Activated T-cell treated with anti-CD3 and anti-CD28 coated beads for 4 hours (primary cell): ENCODE data around the gene ATXN1.

ENCODE experiments used
- DNase-seq: peaks from one replicate; pipeline ENCODE4 v3.0.0-alpha.2; 2020

Gene ATXN1

DNA sequence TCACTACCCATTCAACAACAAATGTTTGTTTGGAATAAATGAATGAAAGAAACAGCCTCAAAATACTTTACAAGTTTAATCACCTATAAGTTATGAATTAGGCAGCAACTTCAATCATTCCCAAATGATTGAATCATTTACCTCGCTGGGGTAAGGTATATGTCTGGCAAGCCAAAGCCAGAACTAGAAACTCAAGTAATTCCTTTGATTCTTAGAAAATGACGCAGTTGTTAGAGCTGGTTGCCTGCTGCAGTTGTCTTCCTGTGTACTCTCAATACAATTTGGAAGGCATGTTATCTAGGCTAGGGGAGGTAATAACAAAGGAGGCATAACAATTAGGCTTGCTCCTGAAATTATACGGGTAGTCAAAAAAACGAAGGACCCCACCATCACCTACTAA lies 160.6 kb downstream of the ATXN1 start:
- no peak for DNase-seq

DNA sequence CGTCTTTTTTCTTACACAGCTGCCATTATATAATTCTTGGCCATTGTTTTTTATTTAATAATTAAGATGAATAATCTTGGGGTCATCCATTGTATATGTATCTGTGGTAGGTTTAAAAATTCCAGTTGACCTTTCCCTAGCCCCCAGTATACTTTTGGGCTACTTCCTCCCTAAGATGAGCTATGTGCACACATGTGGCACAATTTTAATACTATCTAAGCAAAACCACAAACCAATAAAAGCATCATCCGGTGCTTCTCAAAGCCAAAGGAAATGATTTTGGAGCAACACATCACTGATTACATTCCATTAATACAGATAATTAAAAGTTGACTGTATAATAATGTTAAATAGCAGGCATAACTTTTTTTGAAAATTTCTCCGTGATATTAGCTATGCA lies 161.2 kb downstream of the ATXN1 start:
- no peak for DNase-seq

DNA sequence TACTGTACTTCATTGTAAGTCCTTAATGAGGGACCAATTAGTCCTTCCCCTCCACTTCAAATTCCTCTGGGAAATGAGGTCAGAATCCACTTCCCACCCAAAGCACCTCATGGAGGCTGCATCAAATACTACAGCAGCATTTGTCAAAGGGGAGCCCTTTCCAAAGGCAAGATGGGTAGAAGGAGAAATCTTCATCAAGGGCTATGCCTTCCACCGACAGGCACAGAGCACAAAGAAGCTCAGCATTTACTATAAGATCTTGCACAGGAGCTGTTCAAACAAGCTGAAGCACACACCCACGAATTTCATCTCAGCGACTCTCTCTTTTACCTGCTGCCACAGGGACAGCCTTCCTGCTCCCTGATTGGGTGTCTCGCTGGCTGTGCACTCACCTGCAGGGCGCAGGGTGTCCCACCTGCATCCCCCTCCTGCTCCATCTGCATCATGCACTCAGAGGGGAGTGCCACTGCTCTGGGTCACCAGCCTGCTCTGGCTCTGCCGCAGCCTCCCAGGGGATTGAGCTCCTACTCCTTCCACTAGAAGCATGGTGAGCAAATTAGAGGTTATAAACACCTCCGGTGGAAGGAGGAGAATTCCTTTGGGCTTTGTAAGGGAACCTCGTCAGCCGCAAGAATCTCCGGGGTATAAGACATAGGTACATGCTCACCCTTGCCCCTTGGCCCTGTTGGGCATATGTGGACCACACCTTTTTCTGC lies 164.5 kb downstream of the ATXN1 start:
- DNase-seq = no peak

DNA sequence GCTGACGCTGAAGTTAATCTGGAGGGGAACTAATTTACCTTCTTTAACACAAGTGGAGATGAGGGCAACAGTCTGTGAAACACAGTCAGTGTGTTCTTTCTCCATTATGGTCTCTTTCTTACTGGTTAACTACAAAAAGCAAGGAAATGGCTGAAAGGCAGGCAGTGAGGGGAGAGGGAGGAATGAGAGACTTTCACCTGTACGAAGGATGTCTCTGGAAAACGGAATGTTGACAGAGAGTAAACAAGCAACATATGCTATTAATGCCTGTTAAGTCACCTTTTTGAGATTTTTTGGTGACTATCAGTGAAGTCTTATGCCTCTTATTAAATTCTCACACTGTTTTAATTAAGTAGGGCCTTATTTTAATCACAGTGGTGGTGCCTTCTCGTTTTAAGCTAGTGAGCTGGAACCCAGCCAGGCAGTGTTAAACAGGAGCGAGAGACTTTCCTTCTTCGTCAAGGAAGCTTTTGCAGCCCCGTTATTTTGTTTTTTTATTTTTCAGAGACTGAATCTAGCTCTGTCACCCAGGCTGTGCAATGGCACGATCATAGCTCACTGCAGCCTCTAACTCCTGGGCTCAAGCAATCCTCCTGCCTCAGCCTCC lies 165.6 kb downstream of the ATXN1 start:
- no peak for DNase-seq

DNA sequence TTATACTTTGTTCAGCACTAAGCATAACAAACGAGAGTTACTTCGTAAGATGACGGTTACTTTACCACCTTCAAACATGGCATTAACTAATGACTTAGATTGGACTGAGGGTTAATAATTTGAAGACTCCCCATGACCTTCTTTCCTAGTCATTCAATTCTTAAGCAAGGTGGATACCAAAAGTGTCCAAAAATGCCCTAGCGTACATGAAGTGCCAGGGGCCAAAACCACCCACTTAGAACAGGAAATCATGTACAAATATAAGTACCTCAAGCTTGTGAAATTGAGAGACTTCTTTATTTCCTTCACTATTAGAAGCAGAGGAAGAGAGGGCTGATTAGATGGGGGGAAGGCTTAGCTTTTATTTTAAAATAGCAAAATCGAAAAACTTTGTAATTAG lies 166.4 kb downstream of the ATXN1 start:
- no peak for DNase-seq

DNA sequence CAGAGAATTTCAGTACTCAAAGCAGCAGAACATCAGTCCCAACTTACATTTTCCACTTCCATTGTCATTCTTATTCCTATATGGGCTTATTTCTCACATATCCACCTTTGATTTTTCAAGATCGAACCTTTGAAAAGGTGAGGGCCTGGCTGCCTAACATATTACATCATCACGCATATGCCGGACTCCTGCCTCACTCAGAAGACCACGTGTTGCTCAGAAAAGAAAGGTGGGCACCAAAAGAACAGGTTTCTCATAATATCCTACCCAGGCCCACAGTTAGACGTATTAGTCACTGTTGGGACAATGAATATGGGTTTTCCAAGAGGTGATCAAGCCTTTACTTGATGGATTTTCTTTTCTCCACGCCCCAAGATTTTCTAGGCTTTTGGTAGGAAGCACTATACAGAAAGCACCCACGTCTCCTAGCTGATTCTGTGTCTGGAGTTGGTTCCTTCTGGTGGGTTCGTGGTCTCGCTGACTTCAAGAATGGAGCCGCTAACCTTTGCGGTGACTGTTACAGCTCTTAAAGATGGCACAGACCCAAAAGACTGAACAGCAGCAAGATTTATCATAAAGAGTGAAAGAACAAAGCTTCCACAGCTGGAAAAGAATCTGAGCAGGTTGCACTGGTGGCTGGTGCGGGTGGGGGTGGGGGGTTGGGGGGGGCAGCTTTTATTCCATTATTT lies 168.9 kb downstream of the ATXN1 start:
- DNase-seq = no peak

DNA sequence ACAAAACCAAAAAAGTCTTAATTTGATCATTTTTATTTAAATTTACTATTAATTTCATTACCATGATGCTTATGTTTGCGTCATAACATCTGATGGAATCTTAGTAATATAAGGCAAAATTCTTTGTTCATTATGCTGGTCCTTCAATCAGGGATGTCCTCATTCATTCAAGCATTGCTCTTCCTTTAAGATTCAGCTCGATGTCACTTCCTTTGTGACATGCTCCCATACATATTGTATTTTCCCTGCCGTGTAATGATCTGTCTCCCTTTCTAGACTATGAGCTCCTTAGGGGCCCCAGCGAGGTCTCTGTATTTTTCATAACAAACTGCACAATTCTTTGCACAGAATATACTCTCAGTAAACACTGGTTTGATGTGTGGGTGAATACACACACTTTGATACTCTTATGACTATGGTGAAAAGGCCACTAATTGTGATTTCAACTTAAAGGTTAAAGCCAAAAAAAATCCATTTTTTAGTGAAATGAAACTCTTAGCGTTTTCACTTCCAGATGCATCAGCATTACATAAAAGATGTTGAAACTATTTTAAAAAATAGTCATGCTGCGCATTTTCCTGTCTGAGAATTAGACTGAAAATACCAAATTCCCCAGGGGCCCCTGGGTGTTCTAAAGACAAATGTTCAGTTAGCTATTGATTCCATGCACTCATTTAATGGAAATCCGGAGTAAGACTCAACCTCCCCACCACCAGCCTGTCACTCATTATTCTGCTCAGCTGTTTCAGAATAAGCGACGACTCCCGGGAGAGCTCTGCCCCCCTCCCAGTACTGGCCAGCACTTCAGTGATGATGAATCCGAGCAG lies 169.7 kb downstream of the ATXN1 start:
- DNase-seq = no peak

DNA sequence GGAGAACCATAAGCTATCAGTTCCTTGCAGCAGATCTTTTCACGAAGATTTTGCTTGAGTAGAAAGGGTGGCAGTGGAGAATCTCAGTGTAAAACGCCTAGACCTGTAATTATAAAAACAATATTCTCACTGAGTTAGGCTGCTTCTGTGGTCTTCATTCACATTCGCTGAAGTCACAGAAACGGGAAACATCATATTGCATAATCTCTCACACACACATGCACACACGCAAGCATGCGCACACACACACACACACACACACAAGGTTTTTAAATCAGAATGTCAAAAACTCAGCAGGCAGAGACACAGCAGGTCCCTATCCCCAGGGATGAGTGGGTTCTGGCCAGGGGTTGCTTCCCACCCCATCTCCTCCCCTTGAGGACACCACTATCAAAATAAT lies 175.5 kb downstream of the ATXN1 start:
- DNase-seq = no peak

DNA sequence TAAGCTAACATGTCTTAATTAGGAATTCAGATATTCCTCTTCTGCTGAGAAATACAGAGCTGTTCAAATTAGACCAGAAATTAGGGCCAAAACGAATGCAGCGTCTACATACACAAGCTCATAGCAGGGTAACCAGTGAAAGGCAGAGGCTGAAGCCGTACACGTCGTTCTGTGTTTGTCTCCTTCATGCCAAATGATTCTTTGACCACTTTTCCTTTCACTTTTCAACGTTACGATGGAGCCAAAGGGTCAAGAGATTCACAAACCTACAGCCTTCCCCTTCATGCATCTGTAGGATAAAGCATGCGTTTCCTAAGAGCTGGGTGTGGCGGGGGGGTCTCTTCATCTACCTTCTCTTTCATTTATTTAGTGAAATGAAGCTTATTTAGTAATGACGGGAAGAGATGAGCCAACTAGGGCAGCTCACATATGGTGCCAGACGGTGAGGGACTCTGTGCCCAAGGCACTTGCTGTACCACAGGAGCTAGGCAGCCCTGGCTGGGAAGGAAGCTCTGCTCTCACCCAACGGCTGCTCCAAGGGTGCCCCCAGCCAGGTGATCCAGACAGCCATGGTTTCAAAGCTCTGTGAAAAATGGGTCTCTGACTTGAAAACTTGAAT lies 178.0 kb downstream of the ATXN1 start:
- no peak for DNase-seq

DNA sequence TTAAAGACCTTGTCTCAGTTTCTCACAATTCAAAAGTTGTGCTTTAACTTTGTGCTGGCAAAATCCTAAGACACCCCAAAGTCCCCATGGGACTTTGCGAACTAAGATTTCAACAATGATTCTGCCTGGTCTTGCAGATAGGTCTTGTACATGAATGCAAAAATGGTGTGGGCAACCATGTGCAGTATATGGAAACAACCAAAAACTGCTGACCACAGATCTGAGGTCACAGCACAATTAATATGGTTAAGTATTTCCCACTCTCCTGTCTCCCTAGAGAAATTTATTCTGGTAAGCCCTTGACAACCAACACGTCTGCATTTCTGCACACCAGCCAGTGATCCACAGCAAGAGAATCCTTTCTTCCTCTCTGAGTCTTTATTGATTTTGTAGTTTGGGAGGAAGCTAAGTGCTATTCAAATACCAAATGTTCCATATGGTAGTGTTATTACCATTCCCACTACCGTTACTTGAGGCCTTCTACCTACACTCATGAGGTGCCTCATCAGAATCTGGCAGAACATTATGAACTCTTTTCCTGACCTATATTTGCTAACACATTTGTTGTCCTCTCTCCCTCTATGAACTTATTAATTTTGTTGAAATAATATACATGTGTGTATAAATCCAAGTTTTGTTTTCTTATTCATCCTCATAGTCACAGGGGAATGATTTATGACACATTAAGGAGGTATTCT lies 178.7 kb downstream of the ATXN1 start:
- no peak for DNase-seq

DNA sequence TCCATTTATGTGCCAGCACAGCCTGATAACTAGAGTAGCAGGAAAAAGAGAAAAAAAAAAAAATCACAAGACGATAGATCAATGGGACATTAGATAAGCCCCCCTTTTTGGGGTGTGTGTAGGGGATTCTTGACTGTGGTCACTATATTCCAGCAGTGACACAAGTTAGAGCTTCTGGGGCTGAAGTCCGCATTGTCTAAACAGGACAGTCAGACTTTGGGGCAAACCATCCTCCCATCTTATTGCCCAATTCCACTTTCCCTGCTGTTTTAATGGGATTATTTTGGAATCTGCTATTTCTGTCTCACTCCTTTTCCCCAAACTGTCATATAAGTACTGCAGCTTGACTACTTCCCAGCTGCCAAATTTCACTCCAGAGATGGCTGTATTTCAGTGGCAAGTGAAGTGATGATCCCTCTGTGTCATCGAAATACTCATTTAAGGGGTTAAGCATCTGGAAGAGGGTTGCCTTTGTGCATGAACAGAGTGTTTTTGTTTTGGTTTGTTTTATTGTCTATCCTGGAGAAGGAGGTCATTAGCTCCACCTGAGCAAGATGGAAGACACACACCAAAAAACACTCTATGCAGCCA lies 182.5 kb downstream of the ATXN1 start:
- DNase-seq = no peak

DNA sequence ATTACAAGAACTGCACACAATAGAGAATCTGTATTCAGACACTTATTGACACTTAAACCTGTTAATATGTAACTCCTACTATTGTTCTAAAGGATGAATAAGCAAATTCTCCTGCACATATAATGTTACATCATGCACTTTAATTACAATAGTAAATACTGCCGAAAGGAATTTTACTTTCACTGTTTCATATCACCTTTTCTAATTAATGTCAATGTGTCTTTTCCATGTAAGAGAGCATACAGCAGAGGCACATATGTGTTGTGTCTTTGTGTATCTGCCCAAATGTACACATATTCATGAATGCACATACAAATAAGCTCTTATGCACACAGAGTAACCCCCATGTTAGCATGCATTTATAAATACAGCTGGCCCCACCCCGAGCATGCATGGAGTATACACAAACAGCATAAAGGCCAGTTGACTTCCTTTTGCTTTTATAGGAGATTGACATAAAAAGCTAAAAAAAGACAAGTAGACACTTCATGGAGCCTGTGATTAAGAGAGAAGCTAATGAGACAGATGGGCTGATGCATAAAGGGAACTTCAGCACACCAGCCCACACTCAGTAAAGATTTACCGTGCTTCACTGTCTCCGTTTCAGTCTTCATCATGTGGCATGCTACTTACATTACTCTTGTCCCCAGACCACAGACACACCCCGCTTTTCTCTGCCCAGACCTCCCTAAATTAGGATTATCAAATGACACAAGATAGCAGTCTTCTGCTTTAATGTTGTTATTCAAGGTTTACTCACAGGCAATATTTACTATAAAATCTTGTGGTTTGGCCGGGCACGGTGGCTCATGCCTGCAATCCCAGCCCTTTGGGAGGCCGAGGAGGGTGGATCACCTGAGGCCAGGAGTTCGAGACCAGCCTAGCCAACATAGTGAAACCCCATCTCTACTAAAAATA lies 184.6 kb downstream of the ATXN1 start:
- no peak for DNase-seq

DNA sequence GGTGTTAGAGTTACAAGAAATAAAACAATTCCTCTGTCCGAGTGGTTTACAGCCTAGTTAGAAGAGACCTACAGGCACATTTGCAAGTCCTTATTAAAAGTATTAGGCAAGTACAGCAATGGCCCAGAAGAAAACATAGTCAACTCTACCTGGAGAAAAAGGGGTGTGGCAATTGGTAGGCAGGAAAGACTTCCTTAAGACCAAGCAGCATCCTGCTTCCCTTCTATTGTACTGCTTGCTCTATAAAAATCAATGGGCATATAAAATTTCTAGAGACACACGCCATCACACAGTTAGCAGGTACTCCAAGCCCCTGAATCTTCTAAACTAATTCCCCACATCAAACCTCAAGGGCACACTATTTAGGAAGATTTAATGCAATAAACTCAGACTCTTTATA lies 185.6 kb downstream of the ATXN1 start:
- no peak for DNase-seq

DNA sequence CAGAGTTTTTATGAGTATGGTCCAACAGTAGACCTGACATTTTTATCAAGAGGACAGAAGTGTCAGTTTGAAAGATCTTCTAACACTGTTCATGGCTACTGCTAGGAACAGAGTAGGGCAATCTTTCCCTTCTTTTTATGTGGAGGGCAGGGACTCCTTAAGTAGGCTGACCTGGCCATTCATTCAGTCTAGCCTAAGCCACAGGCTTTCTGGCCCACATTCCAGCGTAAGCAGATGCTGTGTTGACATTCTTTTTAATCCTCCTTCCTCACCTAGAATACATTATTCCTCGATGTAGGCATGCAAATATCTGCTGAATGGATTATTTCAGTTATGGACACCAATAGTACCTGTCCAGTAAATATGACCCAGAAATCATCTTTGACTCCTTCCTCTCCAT lies 188.3 kb downstream of the ATXN1 start:
- DNase-seq = no peak

DNA sequence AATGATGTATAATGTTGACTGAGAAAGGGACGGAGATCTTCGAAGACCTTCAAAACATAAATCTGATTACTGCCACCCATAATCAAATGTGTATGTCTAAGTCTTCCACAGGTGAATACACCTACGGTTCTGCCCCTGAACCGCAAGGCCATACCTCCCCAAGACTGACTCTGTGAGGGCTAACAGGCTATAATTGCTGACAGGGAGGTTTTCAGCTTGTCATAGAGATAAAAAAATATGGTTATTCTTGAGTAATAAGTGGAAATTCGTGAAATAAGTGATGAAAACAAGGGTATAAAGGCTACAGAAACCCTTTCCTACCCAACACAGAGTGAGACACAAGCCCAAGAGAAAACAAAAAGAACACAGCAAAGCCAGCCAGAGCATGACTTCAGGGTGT lies 188.9 kb downstream of the ATXN1 start:
- DNase-seq = no peak

DNA sequence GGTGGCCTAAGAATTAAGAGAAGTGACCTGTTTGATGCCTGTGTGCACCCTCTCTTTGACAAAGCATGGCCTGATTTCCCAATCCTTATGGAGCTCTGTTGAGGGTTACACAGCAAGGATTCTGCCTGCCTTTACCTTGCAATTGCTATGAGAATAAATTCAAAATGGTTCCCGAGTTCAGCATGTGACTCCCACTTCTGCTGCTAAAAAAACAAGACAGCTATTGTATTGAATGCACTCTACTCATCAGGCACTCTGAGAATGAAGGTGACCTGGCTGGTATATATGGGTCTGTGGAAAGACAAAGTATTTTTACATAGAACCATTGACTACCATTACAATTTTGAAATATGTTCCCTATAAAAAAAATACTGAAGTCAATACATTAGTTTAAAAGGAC lies 190.3 kb downstream of the ATXN1 start:
- DNase-seq = no peak

DNA sequence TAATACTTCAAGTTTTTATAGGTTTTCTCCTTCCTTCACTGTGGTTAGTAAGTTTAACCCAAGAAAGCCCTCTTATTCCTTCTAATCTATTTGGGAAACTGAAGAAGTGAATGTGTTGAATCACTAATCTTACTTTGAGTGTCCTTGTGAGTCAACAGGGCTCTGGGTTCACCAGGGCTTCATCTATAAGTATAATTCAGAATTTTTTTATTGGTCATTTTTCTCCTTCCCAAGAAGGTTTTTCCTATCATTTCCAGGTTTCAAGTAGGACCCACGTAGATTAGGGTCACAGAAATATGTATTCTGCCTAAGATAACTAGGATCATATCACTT lies 191.1 kb downstream of the ATXN1 start:
- DNase-seq = no peak

DNA sequence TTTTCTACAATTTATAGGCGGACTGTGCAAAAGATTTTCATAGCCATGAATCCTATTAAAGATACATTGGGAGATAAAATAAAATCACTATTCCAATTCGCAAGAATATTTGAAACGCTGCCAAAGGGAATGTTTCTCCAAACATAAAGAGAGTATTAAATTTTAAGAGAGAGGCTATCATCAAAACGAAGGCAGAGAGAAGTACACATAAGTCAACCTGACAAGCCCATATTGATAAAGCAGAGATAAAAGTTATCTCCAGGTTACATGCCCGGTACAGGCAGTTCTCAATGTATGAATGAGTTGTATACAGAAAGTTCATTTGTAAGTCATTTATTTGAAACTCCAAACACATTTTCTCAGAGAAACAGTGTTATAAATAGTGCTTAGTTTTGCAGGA lies 193.1 kb downstream of the ATXN1 start:
- DNase-seq = no peak

DNA sequence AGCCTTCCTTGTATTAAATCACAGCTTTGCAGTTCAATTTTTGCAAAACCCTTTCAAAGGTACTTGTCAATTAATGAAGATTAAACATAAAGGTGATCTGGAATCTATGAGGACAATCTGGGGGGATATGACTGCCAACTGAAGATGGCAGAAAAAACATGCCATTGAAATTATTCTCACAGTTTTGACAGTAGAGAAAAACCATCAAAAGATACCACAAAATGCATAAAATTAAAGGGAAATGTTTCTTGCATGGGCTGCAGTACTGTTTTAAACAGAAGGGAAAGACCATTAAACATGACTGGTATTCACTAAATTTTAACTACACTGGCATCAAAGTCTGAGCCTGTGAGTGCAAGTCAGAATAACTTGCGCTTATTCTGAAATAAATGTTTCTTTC lies 194.2 kb downstream of the ATXN1 start:
- no peak for DNase-seq

DNA sequence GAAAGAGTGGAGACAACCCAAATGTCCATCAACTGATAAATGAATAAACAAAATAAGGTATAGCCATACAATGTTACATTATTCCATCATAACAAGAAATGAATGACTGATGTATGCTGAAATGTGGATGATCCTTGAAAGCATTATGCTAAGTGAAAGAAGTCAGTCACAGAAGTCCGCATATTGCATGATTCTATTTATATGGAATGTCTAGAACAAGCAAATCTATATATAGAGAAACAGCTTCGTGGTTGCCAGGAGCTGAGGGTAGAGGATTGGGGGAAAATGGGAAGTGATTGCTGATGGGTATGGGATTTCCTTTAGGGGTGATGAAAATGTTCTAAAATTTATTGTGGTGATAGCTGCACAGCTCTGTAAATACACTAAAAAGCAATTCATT lies 196.8 kb downstream of the ATXN1 start:
- DNase-seq = no peak

DNA sequence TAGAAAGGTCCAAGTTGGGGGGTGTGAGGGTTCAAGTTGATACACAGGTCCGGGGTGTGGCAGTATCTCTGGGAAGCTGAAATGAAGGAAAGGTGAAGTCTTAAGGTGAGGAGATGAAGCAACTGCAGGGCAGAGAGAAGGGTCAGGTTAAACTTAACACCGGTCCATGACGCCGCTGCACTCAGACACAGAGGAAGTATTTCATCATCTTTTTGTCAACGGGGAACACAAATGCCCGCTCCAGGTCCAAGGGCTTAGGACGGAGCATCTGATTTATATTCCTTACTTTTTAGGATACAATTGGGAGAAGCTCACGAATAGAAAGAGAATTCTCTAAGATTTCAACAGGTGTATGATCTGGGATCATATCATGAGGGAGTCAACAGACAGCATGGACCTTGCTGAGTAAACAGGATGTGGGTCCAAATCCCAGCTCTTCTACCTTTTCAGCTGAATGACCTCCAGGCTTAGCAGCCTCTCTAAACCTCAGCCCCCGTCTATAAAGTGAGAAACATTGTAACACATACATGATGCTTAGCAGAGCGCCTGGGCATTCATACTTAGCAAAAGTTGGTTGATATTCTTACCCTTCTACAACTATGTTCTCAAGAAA lies 197.5 kb downstream of the ATXN1 start:
- DNase-seq = no peak
